PC-9 (cell line): ENCODE measurements around the gene WDR26.

ENCODE experiments used
- EZH2 ChIP-seq: fragments of 200-600 bp; sonication (generic); IDR thresholded peaks from 2 replicates; pipeline ENCODE4 v1.8.0; 2017; ENCODE audit warnings: antibody characterized with exemption, low read depth
- TF ChIP-seq, protein P1 (sequence below): fragments of 200-600 bp; sonication (generic); conservative IDR thresholded peaks from 2 replicates; pipeline ENCODE4 v1.6.1; 2017; ENCODE audit warnings: mixed run types, antibody characterized with exemption, mild to moderate bottlenecking, moderate library complexity

DNA sequence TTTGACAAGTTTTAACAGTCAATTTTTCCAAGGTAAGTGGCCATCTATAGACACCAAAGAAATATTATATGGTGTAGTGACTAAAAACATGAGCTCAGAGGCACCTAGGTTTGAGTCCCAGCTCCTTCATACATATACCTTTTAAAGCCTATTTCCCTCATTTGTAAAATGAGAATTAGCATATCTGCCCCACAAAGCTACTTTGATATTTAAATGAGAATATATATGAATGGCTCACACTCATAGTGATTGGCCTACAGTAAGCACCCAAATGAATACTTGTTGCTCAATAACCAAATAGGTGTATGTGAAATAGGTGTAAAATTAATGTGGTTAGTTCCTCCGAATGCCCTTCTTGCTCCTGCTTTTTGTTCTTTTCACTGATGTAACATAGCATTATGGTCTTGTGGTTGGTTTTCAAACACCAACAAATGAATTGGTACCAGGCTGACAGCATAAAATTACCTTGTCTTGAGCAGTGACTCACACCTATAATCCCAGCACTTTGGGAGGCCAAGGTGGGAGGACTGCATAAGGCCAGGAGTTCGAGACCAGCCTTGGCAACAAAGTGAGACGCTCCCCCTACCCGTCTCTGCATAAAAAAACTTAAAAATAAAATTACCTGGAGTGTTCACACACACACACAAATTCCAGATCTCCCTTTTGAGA is 52.6 kb downstream of the WDR26 start:
- TF ChIP-seq, protein P1, sequence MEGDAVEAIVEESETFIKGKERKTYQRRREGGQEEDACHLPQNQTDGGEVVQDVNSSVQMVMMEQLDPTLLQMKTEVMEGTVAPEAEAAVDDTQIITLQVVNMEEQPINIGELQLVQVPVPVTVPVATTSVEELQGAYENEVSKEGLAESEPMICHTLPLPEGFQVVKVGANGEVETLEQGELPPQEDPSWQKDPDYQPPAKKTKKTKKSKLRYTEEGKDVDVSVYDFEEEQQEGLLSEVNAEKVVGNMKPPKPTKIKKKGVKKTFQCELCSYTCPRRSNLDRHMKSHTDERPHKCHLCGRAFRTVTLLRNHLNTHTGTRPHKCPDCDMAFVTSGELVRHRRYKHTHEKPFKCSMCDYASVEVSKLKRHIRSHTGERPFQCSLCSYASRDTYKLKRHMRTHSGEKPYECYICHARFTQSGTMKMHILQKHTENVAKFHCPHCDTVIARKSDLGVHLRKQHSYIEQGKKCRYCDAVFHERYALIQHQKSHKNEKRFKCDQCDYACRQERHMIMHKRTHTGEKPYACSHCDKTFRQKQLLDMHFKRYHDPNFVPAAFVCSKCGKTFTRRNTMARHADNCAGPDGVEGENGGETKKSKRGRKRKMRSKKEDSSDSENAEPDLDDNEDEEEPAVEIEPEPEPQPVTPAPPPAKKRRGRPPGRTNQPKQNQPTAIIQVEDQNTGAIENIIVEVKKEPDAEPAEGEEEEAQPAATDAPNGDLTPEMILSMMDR: no peak
- no peak for TF ChIP-seq EZH2
